Right lobe of liver (tissue), 6 donors: ENCODE results near the gene KIF3C. TPM values are rescaled to one million over a fixed set of nuclear protein-coding genes. Genes with fewer than 3 reads are reported as not detected.

Experiments
- ATAC-seq, 4 donors: fragments of 200-7000 bp; cut with Tn5 transposase; one replicate each; pipeline ENCODE4 v1.9.1; 2020; ENCODE audit warnings: mild to moderate bottlenecking in 4 of 4, moderate library complexity in 4 of 4
- DNase-seq, 3 donors: peaks; one replicate each; pipeline ENCODE4 v3.0.0-alpha.2; 2020
- H3K27ac ChIP-seq, 3 donors: fragments of 200-600 bp; one replicate each; pipeline ENCODE4 v1.8.0; 2022
- H3K27me3 ChIP-seq, 2 donors: fragments of 200-600 bp; one replicate each; pipeline ENCODE4 v1.8.0; 2022
- H3K36me3 ChIP-seq, 4 donors: fragments of 200-600 bp; sonication (generic) in 1 of 4; one replicate each; pipeline versions ENCODE4 v1.5.1 to v1.8.0; 2017 to 2022; ENCODE audit warnings: control low read depth in 1 of 4
- H3K4me1 ChIP-seq, 4 donors: fragments of 200-600 bp; sonication (generic) in 1 of 4; one replicate each; pipeline versions ENCODE4 v1.5.1 to v1.8.0; 2017 to 2022; ENCODE audit warnings: control low read depth in 1 of 4
- H3K4me3 ChIP-seq, 3 donors: fragments of 200-600 bp; one replicate each; pipeline ENCODE4 v1.8.0; 2022
- H3K9me3 ChIP-seq, 4 donors: fragments of 200-600 bp; sonication (generic) in 1 of 4; one replicate each; pipeline versions ENCODE4 v1.5.1 to v1.8.0; 2017 to 2022; ENCODE audit warnings: control low read depth in 1 of 4
- POLR2A ChIP-seq: fragments of 450-650 bp; IDR thresholded peaks from one replicate; pipeline ENCODE4 v1.6.1; 2017; ENCODE audit warnings: antibody characterized with exemption, mild to moderate bottlenecking
- WGBS: methylation state at CpG from one replicate; pipeline ENCODE4 v1.1.6; 2018; ENCODE audit warnings: low coverage, low lambda C conversion rate; ENCODE audit not compliant: insufficient coverage; ENCODE audit errors: missing lambda C conversion rate; 5-methylcytosine and 5-hydroxymethylcytosine counted together
- intact Hi-C, 2 donors: fragments of 100-400 bp; cut with DNase I; formaldehyde crosslinking; loops; one replicate each; pipeline versions ENCODE4 v1.11.2 to v1.14.1; 2022
- small RNA-seq, 2 experiments: library from RNA; depleted of rRNA; stranded (forward); fragments of <200 nt; gene quantifications; one replicate each; pipeline ENCODE3, GENCODE V24; 2016
- total RNA-seq, 6 experiments: library from RNA; depleted of rRNA in 2 of 6; stranded (reverse); fragments of >200 nt in 2 of 6; fragmentation: NEBNext Ultra II Directional in 3 of 6; extraction: Animal tissue kit (Norgen Biotek cat#: 25700) in 3 of 6; gene quantifications; one replicate each; pipeline versions ENCODE4 v1.1.0 to v1.2.4, GENCODE V29; 2016 to 2023
- TF ChIP-seq, protein P1 (sequence below), 4 donors: fragments of 200-600 bp in 3 of 4; fragments of 450-650 bp in 1 of 4; IDR thresholded peaks; one replicate each; pipeline versions ENCODE4 v1.5.1 to v1.8.0; 2016 to 2022; ENCODE audit warnings: antibody characterized with exemption in 4 of 4, mild to moderate bottlenecking in 2 of 4
- donor health status: DM: no; HTN: yes; CAD: no.
- donor health status: DM: no; HTN: no; CAD: no.
- donor health status: DM: no; HTN: no; CAD: no.
- donor health status: DM: no; HTN: yes; CAD: no.
- donor health status: DM: no; HTN: yes; CAD: no.

KIF3C gene
- total RNA-seq, 6 experiments from 2014 or later, result 0.88 to 2.2 (median 1.0) TPM

GRCh38 chr2:25879133-25879730 is 103.1 kb downstream of the KIF3C start:
- TF ChIP-seq POLR2A, result no peak
- TF ChIP-seq, protein P1, sequence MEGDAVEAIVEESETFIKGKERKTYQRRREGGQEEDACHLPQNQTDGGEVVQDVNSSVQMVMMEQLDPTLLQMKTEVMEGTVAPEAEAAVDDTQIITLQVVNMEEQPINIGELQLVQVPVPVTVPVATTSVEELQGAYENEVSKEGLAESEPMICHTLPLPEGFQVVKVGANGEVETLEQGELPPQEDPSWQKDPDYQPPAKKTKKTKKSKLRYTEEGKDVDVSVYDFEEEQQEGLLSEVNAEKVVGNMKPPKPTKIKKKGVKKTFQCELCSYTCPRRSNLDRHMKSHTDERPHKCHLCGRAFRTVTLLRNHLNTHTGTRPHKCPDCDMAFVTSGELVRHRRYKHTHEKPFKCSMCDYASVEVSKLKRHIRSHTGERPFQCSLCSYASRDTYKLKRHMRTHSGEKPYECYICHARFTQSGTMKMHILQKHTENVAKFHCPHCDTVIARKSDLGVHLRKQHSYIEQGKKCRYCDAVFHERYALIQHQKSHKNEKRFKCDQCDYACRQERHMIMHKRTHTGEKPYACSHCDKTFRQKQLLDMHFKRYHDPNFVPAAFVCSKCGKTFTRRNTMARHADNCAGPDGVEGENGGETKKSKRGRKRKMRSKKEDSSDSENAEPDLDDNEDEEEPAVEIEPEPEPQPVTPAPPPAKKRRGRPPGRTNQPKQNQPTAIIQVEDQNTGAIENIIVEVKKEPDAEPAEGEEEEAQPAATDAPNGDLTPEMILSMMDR (IDR thresholded peaks at IDR 0.05), result no peak

DNA sequence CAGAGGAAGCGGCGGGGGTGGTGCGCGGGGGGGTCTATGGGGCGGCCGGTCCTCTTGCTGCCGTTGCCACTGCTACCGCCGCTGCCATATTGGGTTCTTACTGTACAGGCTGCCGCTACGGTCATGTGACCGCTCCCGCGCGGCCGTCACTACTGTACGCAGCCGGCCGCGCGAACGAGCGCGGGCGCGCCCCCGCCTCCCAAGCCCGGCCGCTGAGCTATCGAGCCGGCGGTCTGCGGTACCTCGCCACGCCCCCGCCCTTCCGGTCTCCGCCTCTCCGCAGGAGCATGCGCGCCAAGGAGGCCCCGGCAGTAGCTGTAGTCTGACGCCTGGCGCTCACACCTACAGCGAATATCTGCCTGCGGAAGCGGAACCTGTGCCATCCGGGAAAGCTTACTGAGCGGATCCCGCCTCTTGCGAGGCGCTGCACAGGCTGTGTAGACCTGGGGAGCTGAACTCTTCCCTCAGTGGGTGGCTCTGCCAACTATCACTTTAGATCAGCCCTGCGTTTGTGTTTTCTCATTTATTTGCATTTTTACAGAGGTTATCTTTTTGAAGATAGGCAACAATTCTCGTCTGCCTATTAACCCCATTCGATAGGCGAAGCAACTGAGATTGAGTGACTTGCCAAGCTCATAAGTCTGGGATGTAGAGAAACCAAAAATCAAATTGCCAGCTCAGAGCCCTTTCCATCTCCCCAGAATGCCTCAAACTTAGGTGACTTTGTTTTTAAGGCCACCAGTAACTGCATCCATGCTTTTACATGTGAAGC is 103.8 kb downstream of the KIF3C start, which contains the start of gene ASXL2:
Gene ASXL2 (minus strand): TSS at position 127 of the 772 bp plus-strand sequence. CDS start 265 bp downstream, outside the sequence.
- no peaks in the 10 kb centered on the region for H3K9me3 ChIP-seq
- peaks cover 0 to 19% (median 5%) of the 10 kb centered on the region in 4 donors for H3K4me1 ChIP-seq
- ATAC-seq (peak; percentile 92 to 99 (median 96)), DNase-seq (peak; percentile 98 to 99 (median 99))
- no peaks in the 10 kb centered on the region for H3K27me3 ChIP-seq
- H3K36me3 ChIP-seq, result no peaks in the 10 kb centered on the region
- H3K27ac ChIP-seq, result peak within 1 kb of the TSS; percentile 77 to 92 (median 86)
- peak; percentile 90 for TF ChIP-seq POLR2A
- TF ChIP-seq, protein P1 (IDR thresholded peaks at IDR 0.05), result peak in 2 of 4 donors; percentile 8 to 16
- H3K4me3 ChIP-seq, result peak within 1 kb of the TSS; percentile 83 to 90 (median 89)
- WGBS, result 7% methylated on average over 4 of the region's 56 CpGs
- intact Hi-C loops, result no loop called here

More at GRCh38 chr2:25879133-25879730, 103.1 kb downstream of the KIF3C start:
- Histone ChIP-seq H3K36me3 (no peaks in the 10 kb centered on the region), H3K9me3 (no peaks in the 10 kb centered on the region), H3K27ac (peak overlapping the region; percentile 56 to 77 (median 74)), H3K4me1 (peaks cover 0 to 19% (median 5%) of the 10 kb centered on the region in 4 donors), H3K4me3 (peak overlapping the region in 2 of 3 donors; percentile 89 to 90), H3K27me3 (no peaks in the 10 kb centered on the region)
- no peak for DNase-seq
- 58% methylated on average over 5 of the region's 5 CpGs for WGBS
- peak in 2 of 4 donors; percentile 7 to 30 for ATAC-seq
- intact Hi-C loops, result no loop called here

GRCh38 chr2:25877431-25878360 is 104.6 kb downstream of the KIF3C start:
- no peak for TF ChIP-seq POLR2A
- TF ChIP-seq, protein P1 (IDR thresholded peaks at IDR 0.05), result no peak
- Histone ChIP-seq H3K27me3 (no peaks in the 10 kb centered on the region), H3K36me3 (no peaks in the 10 kb centered on the region), H3K4me3 (peak overlapping the region; percentile 83 to 90 (median 89)), H3K4me1 (peaks cover 0 to 19% (median 5%) of the 10 kb centered on the region in 4 donors), H3K9me3 (no peaks in the 10 kb centered on the region), H3K27ac (peak overlapping the region; percentile 77 to 92 (median 86))
- DNase-seq, result peak; percentile 51 to 67 (median 63)
- intact Hi-C loops, result no loop called here
- peak; percentile 41 to 47 (median 45) for ATAC-seq
- WGBS, result 0% methylated on average over 20 of the region's 64 CpGs

Small RNA genes within 50 kb of the gene (small RNA-seq; reads per million reads assigned to genes)
- gene NDUFB4P4, result 0 reads per million in 2 experiments
- gene UQCRHP2, result 0 reads per million in 2 experiments

Other genes with a start within 250 kb of the KIF3C start
- gene ASXL2, start 104.0 kb downstream of the KIF3C start, total RNA-seq, result 10 to 100 TPM in 5 of 6 experiments, 1 to 10 TPM in 1; 9.1 to 13.4 (median 12.0) TPM
- gene RAB10, start 51.6 kb upstream of the KIF3C start, total RNA-seq, result 10 to 100 TPM; 41.6 to 95.1 (median 70.6) TPM
- gene GAREM2, start 190.6 kb upstream of the KIF3C start, total RNA-seq, result under 1 TPM in 5 of 6 experiments, not detected in 1; 0.11 to 0.34 (median 0.20) TPM